ENCODE measurements around the gene CUL4A. TPM values are rescaled to one million over a fixed set of nuclear protein-coding genes. Genes with fewer than 3 reads are reported as not detected.

CUL4A gene
- total and polyA plus RNA-seq, 2 donors (not counting 3 experiments of a cell fraction or from before 2014, with no cell fraction given): 37.9 to 80.0 TPM

DNA sequence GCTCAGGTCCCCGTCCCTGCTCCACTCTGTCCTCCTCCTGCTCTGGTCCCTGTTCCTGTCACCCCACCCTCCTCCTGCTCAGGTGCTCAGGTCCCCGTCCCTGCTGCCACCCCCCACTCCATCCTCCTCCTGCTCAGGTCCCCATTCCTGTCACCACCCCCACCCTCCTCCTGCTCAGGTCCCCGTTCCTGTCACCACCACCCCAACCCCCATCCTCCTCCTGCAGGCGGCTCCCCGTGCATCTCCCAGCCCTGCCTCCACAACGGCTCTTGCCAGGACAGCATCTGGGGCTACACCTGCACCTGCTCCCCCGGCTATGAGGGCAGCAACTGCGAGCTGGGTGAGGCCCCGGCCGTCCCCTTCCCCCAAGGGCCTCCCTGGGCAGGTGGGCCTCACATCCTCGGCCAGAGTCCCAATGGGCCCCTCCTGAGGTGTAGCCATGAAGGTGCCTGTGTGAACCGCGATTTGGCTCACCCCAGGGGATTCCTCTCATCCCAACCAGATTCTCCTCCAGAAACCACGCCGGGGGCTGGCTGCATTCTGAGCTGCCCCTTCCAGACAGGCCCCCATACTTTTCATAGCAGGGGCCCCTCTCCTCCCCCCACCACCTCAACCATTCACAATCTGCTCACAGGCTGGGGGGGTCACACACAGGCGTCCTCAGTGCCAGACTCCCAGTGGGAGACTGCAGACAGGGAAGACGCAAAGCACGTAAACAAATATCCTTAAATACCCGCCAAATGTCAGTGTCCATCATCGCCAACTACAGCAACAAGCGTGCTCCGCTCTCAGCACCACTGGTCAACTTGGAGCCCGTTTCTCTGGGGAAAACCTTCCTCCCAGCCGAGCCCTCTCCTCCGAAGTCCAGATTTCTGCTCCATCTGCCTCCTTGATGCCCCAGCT, 46.4 kb upstream of the CUL4A start:
- H3K4me1 ChIP-seq (ENCODE audit: control insufficient read depth, extremely low read depth, insufficient read depth, low read length): no peaks in the 10 kb centered on the region
- intact Hi-C loops (cut with micrococcal nuclease): no loop called here
- POLR2A ChIA-PET: no interaction called here

More for the DNA sequence above, 46.4 kb upstream of the CUL4A start:
- peaks cover 0 to 2% of the 10 kb centered on the region in 2 experiments for H3K27me3 ChIP-seq (ENCODE audit: control insufficient read depth in 2 of 2, insufficient read depth in 2 of 2, low read length in 2 of 2)
- H4K20me1 ChIP-seq (replicated peaks; ENCODE audit: control insufficient read depth, extremely low read depth, insufficient read depth, low read length): no peaks in the 10 kb centered on the region
- no peaks in the 10 kb centered on the region for H3K36me3 ChIP-seq (ENCODE audit: control insufficient read depth in 2 of 2, extremely low read depth in 1 of 2, insufficient read depth in 2 of 2, low read length in 2 of 2)
- dilution Hi-C loops (cut with MboI; ENCODE audit: extremely low pct_ligation_motif_present, low sequenced_read_pairs): no loop called here
- CTCF ChIA-PET: interaction anchor here (0.6 kb wide), 1 partner anchor 93 kb away, joined by 3 read pairs; no protein-coding TSS in a partner anchor
- FAIRE-seq (no peak), DNase-seq (ENCODE audit: low read depth, low spot score) (no peak)
- no peaks in the 10 kb centered on the region for H3K79me2 ChIP-seq (ENCODE audit: control insufficient read depth, insufficient read depth, low read length)
- TF ChIP-seq POLR2A (IDR thresholded peaks at IDR 0.05; ENCODE audit: low read depth, low read length): no peak
- TF ChIP-seq JUN (IDR thresholded peaks at IDR 0.05; ENCODE audit: borderline replicate concordance, insufficient read depth, insufficient read length, low read depth): no peak
- no peak for TF ChIP-seq POLR2AphosphoS5 (IDR thresholded peaks at IDR 0.05; ENCODE audit: insufficient read depth, low read depth, low read length)
- TF ChIP-seq MYC (IDR thresholded peaks at IDR 0.05; ENCODE audit: low read depth, low read length): no peak
- TF ChIP-seq, protein P1, sequence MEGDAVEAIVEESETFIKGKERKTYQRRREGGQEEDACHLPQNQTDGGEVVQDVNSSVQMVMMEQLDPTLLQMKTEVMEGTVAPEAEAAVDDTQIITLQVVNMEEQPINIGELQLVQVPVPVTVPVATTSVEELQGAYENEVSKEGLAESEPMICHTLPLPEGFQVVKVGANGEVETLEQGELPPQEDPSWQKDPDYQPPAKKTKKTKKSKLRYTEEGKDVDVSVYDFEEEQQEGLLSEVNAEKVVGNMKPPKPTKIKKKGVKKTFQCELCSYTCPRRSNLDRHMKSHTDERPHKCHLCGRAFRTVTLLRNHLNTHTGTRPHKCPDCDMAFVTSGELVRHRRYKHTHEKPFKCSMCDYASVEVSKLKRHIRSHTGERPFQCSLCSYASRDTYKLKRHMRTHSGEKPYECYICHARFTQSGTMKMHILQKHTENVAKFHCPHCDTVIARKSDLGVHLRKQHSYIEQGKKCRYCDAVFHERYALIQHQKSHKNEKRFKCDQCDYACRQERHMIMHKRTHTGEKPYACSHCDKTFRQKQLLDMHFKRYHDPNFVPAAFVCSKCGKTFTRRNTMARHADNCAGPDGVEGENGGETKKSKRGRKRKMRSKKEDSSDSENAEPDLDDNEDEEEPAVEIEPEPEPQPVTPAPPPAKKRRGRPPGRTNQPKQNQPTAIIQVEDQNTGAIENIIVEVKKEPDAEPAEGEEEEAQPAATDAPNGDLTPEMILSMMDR (IDR thresholded peaks at IDR 0.05; ENCODE audit: extremely low read depth in 1 of 2, insufficient read depth in 1 of 2, low read depth in 1 of 2, low read length in 2 of 2): no peak
- TF ChIP-seq FOS (IDR thresholded peaks at IDR 0.05; ENCODE audit: borderline replicate concordance, insufficient read depth, low read length): no peak
- TF ChIP-seq, protein P2, sequence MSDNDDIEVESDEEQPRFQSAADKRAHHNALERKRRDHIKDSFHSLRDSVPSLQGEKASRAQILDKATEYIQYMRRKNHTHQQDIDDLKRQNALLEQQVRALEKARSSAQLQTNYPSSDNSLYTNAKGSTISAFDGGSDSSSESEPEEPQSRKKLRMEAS (IDR thresholded peaks at IDR 0.05; ENCODE audit: insufficient read depth, insufficient read length): no peak
- TF ChIP-seq GATA2 (IDR thresholded peaks at IDR 0.05; ENCODE audit: insufficient read depth, insufficient read length, low read depth, low read length): no peak
- TF ChIP-seq EZH2 (IDR thresholded peaks at IDR 0.05; ENCODE audit: borderline replicate concordance, low read depth, low read length, severe bottlenecking): no peak
- BruUV-seq (replicated peaks): no TSS peak
- H2AFZ ChIP-seq (ENCODE audit: low read depth, low read length): no peak overlapping the region
- H3K9me1 ChIP-seq (replicated peaks; ENCODE audit: control insufficient read depth, extremely low read depth, insufficient read depth, low read length): no peaks in the 10 kb centered on the region
- no peak overlapping the region for H3K4me3 ChIP-seq (replicated peaks in 1 of 3; ENCODE audit: insufficient read depth in 1 of 3, low read depth in 1 of 3, low read length in 3 of 3)
- no peak overlapping the region for H3K27ac ChIP-seq (ENCODE audit: insufficient read depth, low read depth, low read length)
- no peak overlapping the region for H3K4me2 ChIP-seq (ENCODE audit: insufficient read depth, low read length)
- no peak overlapping the region for H3K9ac ChIP-seq (replicated peaks; ENCODE audit: extremely low read depth, insufficient read depth, low read length)
- H3K9me3 ChIP-seq (replicated peaks; ENCODE audit: control insufficient read depth, insufficient read depth, low read length): no peaks in the 10 kb centered on the region

Data from endothelial cell of umbilical vein (primary cell).